ENCODE results near the gene KLK1.

The KLK1 gene

DNA sequence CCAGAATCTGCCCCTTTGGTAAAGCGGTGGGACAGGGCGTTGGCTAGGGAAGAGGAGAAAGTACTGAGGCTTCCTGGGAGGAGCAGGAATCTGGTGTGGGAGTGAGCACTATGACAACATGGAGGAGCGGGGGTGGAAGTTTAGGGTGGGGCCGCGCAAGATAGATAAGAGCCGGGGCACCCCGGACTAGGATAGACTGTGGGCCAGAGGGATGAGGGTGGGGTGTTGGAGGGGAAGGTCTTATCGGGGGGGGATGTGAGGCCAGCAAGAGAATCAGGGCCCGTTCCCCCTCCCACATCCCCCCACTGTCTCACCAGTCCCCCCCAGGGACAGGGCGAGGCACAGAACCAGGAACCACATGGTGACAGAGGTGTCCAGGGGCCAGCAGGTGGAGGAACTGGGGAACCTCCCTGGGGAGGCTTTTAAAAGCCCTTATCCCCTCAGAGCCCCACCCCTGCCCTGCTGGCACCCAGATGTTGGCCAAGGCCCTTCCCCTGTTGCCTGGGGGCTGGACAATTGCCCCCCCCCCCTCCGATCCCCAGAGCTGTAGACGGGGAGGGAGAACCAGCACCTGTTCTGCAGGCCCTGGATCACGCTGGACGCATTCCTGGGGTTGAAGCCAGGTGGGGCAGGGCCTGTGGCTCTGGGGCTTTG, at the start of gene KLK1:
Gene KLK1 (minus strand): TSS at position 399 of the 654 bp plus-strand sequence. CDS start 39 bp downstream, at position 360.
- no peak for DNase-seq

DNA sequence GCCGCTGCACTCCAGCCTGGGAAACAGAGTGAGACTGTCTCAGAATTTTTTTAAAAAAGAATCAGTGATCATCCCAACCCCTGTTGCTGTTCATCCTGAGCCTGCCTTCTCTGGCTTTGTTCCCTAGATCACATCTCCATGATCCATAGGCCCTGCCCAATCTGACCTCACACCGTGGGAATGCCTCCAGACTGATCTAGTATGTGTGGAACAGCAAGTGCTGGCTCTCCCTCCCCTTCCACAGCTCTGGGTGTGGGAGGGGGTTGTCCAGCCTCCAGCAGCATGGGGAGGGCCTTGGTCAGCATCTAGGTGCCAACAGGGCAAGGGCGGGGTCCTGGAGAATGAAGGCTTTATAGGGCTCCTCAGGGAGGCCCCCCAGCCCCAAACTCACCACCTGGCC, 49.5 kb upstream of the KLK1 start, which contains the start of gene KLK2:
Gene KLK2 (plus strand): TSS at position 384 of the 400 bp plus-strand sequence. CDS start 35 bp downstream, outside the sequence.
- DNase-seq = no peak

DNA sequence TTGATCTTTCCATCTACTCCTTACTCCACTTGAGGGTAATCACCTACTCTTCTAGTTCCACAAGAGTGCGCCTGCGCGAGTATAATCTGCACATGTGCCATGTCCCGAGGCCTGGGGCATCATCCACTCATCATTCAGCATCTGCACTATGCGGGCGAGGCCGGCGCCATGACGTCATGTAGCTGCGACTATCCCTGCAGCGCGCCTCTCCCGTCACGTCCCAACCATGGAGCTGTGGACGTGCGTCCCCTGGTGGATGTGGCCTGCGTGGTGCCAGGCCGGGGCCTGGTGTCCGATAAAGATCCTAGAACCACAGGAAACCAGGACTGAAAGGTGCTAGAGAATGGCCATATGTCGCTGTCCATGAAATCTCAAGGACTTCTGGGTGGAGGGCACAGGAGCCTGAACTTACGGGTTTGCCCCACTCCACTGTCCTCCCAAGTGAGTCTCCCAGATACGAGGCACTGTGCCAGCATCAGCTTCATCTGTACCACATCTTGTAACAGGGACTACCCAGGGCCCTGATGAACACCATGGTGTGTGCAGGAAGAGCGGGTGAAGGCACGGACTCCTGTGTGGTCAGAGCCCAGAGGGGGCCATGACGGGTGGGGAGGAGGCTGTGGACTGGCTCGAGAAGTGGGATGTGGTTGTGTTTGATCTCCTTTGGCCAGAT, 47.0 kb upstream of the KLK1 start:
- no peak for DNase-seq

DNA sequence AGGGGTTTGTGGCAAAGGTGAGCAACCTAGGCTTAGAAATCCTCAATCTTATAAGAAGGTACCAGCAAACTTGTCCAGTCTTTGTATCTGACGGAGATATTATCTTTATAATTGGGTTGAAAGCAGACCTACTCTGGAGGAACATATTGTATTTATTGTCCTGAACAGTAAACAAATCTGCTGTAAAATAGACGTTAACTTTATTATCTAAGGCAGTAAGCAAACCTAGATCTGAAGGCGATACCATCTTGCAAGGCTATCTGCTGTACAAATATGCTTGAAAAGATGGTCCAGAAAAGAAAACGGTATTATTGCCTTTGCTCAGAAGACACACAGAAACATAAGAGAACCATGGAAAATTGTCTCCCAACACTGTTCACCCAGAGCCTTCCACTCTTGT, 45.9 kb upstream of the KLK1 start:
- no peak for DNase-seq

DNA sequence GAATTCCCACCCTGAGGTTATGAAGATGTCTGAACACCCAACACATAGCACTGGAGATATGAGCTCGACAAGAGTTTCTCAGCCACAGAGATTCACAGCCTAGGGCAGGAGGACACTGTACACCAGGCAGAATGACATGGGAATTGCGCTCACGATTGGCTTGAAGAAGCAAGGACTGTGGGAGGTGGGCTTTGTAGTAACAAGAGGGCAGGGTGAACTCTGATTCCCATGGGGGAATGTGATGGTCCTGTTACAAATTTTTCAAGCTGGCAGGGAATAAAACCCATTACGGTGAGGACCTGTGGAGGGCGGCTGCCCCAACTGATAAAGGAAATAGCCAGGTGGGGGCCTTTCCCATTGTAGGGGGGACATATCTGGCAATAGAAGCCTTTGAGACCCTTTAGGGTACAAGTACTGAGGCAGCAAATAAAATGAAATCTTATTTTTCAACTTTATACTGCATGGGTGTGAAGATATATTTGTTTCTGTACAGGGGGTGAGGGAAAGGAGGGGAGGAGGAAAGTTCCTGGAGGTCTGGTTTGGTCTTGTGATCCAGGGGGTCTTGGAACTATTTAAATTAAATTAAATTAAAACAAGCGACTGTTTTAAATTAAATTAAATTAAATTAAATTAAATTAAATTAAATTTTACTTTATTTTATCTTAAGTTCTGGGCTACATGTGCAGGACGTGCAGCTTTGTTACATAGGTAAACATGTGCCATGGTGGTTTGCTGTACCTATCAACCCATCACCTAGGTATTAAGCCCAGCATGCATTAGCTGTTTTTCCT, 38.1 kb upstream of the KLK1 start:
- no peak for DNase-seq

DNA sequence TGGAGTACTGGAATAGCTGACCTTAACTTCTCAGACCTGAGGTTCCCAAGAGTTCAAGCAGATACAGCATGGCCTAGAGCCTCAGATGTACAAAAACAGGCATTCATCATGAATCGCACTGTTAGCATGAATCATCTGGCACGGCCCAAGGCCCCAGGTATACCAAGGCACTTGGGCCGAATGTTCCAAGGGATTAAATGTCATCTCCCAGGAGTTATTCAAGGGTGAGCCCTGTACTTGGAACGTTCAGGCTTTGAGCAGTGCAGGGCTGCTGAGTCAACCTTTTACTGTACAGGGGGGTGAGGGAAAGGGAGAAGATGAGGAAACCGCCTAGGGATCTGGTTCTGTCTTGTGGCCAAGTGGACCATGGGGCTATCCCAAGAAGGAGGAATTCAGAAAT, 37.4 kb upstream of the KLK1 start:
- no peak for DNase-seq

DNA sequence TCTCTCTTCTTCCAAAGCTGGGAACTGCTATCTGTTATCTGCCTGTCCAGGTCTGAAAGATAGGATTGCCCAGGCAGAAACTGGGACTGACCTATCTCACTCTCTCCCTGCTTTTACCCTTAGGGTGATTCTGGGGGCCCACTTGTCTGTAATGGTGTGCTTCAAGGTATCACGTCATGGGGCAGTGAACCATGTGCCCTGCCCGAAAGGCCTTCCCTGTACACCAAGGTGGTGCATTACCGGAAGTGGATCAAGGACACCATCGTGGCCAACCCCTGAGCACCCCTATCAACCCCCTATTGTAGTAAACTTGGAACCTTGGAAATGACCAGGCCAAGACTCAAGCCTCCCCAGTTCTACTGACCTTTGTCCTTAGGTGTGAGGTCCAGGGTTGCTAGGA, 36.3 kb upstream of the KLK1 start:
- DNase-seq = no peak

DNA sequence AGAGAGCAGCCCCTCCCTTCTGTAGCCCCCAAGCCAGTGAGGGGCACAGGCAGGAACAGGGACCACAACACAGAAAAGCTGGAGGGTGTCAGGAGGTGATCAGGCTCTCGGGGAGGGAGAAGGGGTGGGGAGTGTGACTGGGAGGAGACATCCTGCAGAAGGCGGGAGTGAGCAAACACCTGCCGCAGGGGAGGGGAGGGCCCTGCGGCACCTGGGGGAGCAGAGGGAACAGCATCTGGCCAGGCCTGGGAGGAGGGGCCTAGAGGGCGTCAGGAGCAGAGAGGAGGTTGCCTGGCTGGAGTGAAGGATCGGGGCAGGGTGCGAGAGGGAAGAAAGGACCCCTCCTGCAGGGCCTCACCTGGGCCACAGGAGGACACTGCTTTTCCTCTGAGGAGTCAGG, 35.3 kb upstream of the KLK1 start:
- DNase-seq = peak; percentile 15

DNA sequence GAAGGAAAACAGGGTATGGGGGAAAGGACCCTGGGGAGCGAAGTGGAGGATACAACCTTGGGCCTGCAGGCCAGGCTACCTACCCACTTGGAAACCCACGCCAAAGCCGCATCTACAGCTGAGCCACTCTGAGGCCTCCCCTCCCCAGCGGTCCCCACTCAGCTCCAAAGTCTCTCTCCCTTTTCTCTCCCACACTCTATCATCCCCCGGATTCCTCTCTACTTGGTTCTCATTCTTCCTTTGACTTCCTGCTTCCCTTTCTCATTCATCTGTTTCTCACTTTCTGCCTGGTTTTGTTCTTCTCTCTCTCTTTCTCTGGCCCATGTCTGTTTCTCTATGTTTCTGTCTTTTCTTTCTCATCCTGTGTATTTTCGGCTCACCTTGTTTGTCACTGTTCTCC, 33.8 kb upstream of the KLK1 start:
- DNase-seq = no peak

DNA sequence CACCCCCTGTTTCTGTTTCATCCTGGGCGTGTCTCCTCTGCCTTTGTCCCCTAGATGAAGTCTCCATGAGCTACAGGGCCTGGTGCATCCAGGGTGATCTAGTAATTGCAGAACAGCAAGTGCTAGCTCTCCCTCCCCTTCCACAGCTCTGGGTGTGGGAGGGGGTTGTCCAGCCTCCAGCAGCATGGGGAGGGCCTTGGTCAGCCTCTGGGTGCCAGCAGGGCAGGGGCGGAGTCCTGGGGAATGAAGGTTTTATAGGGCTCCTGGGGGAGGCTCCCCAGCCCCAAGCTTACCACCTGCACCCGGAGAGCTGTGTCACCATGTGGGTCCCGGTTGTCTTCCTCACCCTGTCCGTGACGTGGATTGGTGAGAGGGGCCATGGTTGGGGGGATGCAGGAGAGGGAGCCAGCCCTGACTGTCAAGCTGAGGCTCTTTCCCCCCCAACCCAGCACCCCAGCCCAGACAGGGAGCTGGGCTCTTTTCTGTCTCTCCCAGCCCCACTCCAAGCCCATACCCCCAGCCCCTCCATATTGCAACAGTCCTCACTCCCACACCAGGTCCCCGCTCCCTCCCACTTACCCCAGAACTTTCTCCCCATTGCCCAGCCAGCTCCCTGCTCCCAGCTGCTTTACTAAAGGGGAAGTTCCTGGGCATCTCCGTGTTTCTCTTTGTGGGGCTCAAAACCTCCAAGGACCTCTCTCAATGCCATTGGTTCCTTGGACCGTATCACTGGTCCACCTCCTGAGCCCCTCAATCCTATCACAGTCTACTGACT, 31.2 kb upstream of the KLK1 start, which contains the start of gene KLK3:
Gene KLK3 (plus strand): TSS at position 280 of the 775 bp plus-strand sequence. CDS start 41 bp downstream, at position 321.
- no peak for DNase-seq

DNA sequence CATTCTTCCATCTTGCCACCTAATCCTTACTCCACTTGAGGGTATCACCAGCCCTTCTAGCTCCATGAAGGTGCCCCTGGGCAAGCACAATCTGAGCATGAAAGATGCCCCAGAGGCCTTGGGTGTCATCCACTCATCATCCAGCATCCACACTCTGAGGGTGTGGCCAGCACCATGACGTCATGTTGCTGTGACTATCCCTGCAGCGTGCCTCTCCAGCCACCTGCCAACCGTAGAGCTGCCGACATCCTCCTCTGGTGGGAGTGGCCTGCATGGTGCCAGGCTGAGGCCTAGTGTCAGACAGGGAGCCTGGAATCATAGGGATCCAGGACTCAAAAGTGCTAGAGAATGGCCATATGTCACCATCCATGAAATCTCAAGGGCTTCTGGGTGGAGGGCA, 28.0 kb upstream of the KLK1 start:
- DNase-seq = no peak

DNA sequence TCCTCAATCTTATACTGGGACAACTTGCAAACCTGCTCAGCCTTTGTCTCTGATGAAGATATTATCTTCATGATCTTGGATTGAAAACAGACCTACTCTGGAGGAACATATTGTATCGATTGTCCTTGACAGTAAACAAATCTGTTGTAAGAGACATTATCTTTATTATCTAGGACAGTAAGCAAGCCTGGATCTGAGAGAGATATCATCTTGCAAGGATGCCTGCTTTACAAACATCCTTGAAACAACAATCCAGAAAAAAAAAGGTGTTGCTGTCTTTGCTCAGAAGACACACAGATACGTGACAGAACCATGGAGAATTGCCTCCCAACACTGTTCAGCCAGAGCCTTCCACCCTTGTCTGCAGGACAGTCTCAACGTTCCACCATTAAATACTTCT, 27.2 kb upstream of the KLK1 start:
- DNase-seq = no peak

DNA sequence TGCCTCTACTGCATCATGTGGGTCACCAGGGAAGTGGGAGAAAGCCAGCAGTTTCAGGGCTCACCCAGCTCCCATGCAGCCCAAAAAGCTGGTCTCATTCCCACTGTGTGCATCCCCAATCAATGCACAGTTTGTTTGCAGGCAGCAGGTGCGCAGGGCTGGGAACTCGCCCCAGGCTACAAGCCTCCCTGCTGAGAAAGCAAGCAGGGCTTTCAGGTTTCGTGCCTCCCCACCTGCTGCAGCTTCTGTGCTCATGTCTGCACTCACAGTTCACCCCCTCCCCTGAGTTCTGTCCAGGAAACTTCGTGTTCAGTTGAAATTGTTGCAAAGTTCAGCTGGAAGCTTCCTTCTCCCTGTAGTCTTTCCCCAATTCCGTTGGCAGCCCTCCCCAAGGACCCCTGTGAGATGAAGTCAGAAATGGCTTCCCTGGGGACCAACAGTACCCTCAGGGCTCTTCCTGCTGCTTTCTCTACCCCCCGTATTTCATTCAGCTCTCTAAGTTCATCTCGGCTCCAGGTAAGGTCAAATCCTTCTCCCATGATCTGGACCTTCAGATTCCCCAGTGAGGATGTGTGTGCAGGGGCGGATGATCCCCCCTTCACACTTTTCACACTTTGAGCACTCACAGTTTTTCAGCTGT, 20.8 kb upstream of the KLK1 start:
- no peak for DNase-seq

DNA sequence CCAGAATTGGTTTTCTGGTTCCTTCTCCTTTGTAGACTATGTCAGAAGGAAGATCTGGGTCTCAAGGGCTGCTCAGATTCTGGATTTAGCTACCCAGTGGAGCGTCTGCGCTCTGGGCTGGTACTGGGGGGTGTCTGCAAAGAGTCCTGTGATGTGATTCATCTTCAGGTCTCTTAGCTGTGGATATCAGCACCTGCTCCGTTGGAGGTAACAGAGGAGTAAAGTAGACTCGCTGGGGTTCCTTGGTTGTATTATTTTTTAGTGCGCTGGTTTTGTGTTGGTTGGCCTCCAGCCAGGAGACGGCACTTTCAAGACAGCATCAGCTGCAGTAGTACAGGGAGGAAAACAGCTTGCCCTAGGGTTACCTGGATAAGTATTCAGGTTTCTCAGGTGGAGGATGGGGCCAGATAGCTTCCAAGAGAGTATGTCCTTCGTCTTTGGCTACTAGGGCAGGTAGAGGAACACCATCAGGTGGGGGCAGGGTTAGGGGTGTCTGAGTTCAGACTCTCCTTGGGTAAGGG, 20.2 kb upstream of the KLK1 start:
- DNase-seq = no peak

DNA sequence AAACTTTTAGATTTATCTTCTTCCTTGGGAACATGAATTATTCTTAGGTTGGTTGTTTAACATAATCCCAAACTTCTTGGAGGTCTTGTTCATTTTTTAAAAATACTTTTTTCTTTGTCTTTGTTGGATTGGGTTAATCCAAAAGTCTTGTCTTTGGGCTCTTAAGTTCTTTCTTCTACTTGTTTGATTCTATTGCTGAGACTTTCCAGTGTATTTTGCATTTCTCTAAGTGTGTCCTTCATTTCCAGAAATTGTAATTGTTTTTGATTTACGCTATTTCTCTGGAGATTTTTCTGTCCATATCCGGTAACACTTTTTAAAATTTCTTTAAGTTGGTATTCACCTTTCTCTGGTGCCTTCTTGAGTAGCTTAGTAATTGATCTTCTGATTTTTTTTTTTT, 19.6 kb upstream of the KLK1 start:
- no peak for DNase-seq

DNA sequence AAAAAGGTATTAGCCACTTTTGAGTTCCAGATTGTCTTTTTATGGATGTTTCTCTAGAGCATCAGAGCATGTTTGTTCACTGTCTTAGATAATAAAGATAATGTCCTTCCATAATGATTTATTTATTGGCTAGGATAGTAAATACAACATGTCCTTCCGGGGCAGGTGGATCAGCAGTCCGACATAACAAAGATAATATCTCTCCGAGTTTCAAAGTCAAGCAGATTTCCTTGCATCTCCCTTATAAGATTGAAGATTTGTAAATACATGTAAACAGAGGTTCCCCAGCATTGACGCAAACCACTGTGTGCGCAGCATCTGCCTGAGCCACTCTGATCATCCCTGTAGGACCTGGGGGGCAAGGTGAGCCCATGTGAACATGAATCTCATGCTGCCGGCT, 18.5 kb upstream of the KLK1 start:
- DNase-seq = no peak

DNA sequence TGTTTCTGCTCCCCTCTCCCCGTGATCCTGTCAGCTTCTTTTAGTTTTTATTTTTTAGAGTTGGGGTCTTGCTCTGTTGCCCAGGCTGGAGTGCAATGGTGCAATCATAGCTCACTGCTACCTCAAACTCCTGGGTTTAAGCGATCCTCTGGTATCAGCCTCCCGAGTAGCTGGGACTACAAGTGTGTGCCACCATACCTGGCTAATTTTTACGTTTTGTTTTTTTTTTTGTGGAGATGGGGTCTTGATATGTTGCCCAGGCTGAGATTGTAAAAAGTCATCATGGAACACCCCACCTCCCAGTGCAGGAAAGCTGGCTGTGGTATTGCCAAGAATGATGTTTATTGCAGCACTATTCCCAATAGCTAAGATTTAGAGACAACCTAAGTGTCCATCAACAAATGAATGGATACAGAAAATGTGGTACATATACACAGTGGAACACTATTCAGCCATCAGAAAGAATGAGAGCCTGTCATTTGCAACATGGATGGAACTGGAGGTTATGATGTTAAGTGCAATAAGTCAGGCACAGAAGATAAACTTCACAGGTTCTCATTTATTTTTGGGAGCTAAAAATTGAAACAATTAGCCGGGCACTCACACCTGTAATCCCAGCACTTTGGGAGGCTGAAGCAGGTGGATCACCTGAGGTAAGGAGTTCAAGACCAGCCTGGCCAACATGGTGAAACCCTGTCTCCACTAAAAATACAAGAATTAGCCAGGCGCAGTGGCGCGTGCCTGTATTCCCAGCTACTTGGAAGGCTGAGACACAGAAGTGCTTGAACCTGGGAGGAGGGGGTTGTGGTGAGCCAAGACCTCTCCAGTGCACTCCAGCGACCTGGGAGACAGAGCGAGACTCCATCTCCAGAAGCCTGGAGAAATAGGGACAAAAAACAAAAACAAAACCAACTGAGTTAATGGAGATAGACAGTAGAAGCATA, 16.4 kb upstream of the KLK1 start:
- DNase-seq = no peak

DNA sequence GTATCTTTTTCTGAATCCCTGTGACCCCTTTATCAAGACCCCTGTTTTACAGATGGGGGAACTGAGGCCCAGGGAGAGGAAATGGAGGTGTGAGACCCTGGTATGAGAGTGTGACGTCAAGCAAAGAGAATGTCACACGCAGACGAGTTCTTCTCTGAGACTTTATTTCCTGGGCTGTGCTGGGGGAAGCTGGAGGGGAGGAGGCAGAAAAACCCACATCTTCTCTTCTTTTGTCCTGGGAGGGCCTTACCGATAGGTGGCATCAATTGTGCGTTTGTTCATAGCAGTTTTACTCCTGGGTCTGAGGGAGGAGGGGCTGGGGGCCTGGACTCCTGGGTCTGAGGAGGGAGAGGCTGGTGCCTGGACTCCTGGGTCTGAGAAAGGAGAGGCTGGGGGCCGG, 14.7 kb upstream of the KLK1 start:
- no peak for DNase-seq

DNA sequence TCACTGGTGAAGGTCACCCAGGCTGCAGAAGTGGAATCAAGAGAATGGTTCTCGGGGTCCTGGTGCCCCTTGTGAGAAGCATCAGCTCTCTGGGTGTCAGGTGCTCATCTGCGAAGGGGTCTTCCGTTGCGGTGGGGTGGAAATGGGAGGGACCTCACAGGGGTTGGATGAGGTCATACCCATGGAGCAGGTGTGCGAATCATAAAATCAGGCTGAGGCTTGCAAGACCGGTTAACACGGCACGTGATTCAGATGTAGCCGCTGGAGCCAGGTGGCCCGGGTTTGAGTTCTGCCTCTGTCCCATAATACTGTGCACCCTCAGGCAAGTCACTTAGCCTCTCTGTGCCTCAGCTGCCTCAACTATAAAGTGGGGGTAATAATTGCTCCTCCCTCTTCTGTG, 13.7 kb upstream of the KLK1 start:
- no peak for DNase-seq

DNA sequence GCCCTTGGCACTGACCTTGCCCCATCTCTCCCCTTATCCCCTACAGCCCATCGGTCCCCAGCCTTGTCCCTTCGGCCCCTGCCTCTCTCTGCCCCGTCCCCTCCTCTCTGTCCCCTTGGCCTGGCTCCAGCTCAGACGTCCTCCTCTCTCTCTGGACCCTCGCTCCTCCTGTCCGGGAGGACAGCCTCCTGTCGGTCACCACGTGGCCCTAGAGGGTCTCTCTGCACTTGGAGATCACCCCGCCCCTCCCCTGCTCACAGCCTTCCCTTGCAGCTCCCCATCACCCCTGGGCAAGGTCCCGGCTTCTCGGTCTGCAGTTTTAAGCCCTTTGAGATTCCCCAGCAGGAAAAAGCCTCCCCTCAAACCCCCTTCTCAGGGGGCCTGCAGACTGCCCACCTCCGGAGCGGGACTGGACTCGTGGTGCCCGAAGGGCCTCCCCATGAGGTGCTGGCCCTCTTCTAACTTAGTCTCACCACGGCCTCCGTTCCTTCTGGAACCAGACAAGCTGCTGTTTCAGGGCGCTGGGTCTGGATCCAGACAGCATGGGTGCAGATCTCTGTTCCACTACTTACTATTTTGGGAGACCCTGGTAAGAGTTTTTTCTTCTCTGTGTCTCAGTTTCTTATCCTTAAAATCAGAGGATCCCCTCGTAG, 13.1 kb upstream of the KLK1 start:
- no peak for DNase-seq

All from NCI-H2029 (cell line).